A549 (cell line): Measurements from ENCODE around the gene RALGDS. TPM values are rescaled to one million over a fixed set of nuclear protein-coding genes. Genes with fewer than 3 reads are reported as not detected.

Experiments
- ATAC-seq, 2 experiments: fragments of 200-7000 bp in 1 of 2; fragments of >200 bp in 1 of 2; cut with Nextera tagmentation in 1 of 2; cut with Tn5 transposase in 1 of 2; 3 replicates each; pipeline versions ENCODE4 v1.8.0 to v1.9.1; 2018 to 2020; ENCODE audit warnings: mild to moderate bottlenecking in 1 of 2, moderate library complexity in 1 of 2
- CTCF ChIA-PET: fragments of 300-600 bp; sonication (Branson Sonifier 250); formaldehyde crosslinking; extraction: SDS; loops from one replicate; lab custom pipeline; 2021; ENCODE audit warnings: antibody characterized with exemption, inconsistent platforms; lab: Yijun Ruan, JAX
- POLR2A ChIA-PET: fragments of 350-600 bp; formaldehyde crosslinking; extraction: SDS; loops from one replicate; lab custom pipeline; 2021; ENCODE audit warnings: antibody characterized with exemption, inconsistent platforms; lab: Yijun Ruan, JAX
- DNase-seq, 2 experiments: peaks; one replicate each; pipeline versions ENCODE4 v3.0.0 to v3.0.0-alpha.2; 2011 to 2016; ENCODE audit warnings: low read depth in 1 of 2, low spot score in 1 of 2
- FAIRE-seq: peaks from 2 replicates; lab custom pipeline; 2011; peaks lifted over from hg19 to GRCh38; lab: Jason Lieb, UNC
- H3K27ac ChIP-seq, 2 experiments: fragments of >200 bp; sonication (Bioruptor Twin); formaldehyde crosslinking; 3 replicates each; pipeline ENCODE4 v1.5.1; 2016 to 2017
- H3K4me1 ChIP-seq: fragments of >200 bp; sonication (Bioruptor Twin); formaldehyde crosslinking; 3 replicates; pipeline ENCODE4 v1.6.1; 2016
- H3K4me2 ChIP-seq: fragments of >200 bp; sonication (Bioruptor Twin); formaldehyde crosslinking; 3 replicates; pipeline ENCODE4 v1.6.1; 2016
- H3K4me3 ChIP-seq: fragments of >200 bp; sonication (Bioruptor Twin); formaldehyde crosslinking; 3 replicates; pipeline ENCODE4 v1.5.1; 2016
- H3K9me3 ChIP-seq: fragments of >200 bp; sonication (Bioruptor Twin); formaldehyde crosslinking; 3 replicates; pipeline ENCODE4 v1.6.1; 2016
- CEBPB ChIP-seq, 2 experiments: fragments of >200 bp in 1 of 2; sonication (Bioruptor Twin) in 1 of 2; formaldehyde crosslinking in 1 of 2; IDR thresholded peaks; 2 replicates each; pipeline ENCODE4 v1.6.1; 2012 to 2016
- CHD2 ChIP-seq: fragments of 150-350 bp; IDR thresholded peaks from 2 replicates; pipeline ENCODE4 v1.6.1; 2014; ENCODE audit warnings: low read length; ENCODE audit not compliant: partially characterized antibody
- CHD4 ChIP-seq: fragments of 200-600 bp; sonication (generic); IDR thresholded peaks from 2 replicates; pipeline ENCODE4 v1.6.1; 2016; ENCODE audit warnings: antibody characterized with exemption, mild to moderate bottlenecking, borderline replicate concordance
- CTCF ChIP-seq: fragments of >200 bp; sonication (Bioruptor Twin); formaldehyde crosslinking; IDR thresholded peaks from 3 replicates; pipeline ENCODE4 v1.5.1; 2016
- EHMT2 ChIP-seq: fragments of 200-600 bp; sonication (generic); IDR thresholded peaks from 2 replicates; pipeline ENCODE4 v1.6.1; 2016; ENCODE audit warnings: antibody characterized with exemption, low read depth, mild to moderate bottlenecking, moderate library complexity
- EP300 ChIP-seq, 2 experiments: fragments of >200 bp; sonication (Bioruptor Twin); formaldehyde crosslinking; IDR thresholded peaks; 2 replicates in 1 of 2; 3 replicates in 1 of 2; pipeline ENCODE4 v1.6.1; 2016 to 2017
- ESRRA ChIP-seq: fragments of 150-350 bp; IDR thresholded peaks from 2 replicates; pipeline ENCODE4 v1.6.1; 2014; ENCODE audit warnings: mild to moderate bottlenecking, low read length, borderline replicate concordance
- FOSB ChIP-seq: fragments of 250-450 bp; sonication (Bioruptor Pico); IDR thresholded peaks from 2 replicates; pipeline ENCODE4 v1.5.0; 2020; ENCODE audit warnings: mild to moderate bottlenecking, moderate library complexity
- GATA3 ChIP-seq: IDR thresholded peaks from 2 replicates; pipeline ENCODE4 v1.6.1; 2012; ENCODE audit warnings: borderline replicate concordance
- HDAC2 ChIP-seq: fragments of 200-600 bp; sonication (generic); IDR thresholded peaks from 2 replicates; pipeline ENCODE4 v1.6.1; 2016
- HMGXB4 ChIP-seq: fragments of 250-450 bp; sonication (Bioruptor Pico); IDR thresholded peaks from 2 replicates; pipeline ENCODE4 v1.5.0; 2021; ENCODE audit warnings: mild to moderate bottlenecking, moderate library complexity, borderline replicate concordance
- HOXB13 ChIP-seq: fragments of 250-450 bp; sonication (Bioruptor Pico); IDR thresholded peaks from 2 replicates; pipeline ENCODE4 v1.5.0; 2020; ENCODE audit warnings: low read depth, mild to moderate bottlenecking, moderate library complexity
- JUN ChIP-seq, 2 experiments: fragments of >200 bp; sonication (Bioruptor Twin); formaldehyde crosslinking; IDR thresholded peaks; 2 replicates in 1 of 2; 3 replicates in 1 of 2; pipeline ENCODE4 v1.6.1; 2016 to 2017
- MAX ChIP-seq: IDR thresholded peaks from 2 replicates; pipeline ENCODE4 v1.6.1; 2012
- MAZ ChIP-seq: fragments of 150-350 bp; IDR thresholded peaks from 2 replicates; pipeline ENCODE4 v1.6.1; 2014; ENCODE audit warnings: antibody characterized with exemption, low read depth, low read length, borderline replicate concordance
- NFE2L2 ChIP-seq: fragments of 150-350 bp; conservative IDR thresholded peaks from 2 replicates; pipeline ENCODE4 v1.6.1; 2014; ENCODE audit warnings: low read length
- NPAS2 ChIP-seq: fragments of 250-450 bp; sonication (Bioruptor Pico); IDR thresholded peaks from 2 replicates; pipeline ENCODE4 v1.8.0; 2022; ENCODE audit warnings: mild to moderate bottlenecking, moderate library complexity, borderline replicate concordance
- PBX3 ChIP-seq: IDR thresholded peaks from 2 replicates; pipeline ENCODE4 v1.6.1; 2012
- RAD21 ChIP-seq, 2 experiments: fragments of >200 bp in 1 of 2; sonication (Bioruptor Twin) in 1 of 2; formaldehyde crosslinking in 1 of 2; IDR thresholded peaks in 1 of 2; conservative IDR thresholded peaks in 1 of 2; 2 replicates in 1 of 2; 3 replicates in 1 of 2; pipeline ENCODE4 v1.6.1; 2012 to 2018; ENCODE audit warnings: inconsistent platforms in 1 of 2
- RFX5 ChIP-seq: fragments of 450-650 bp; IDR thresholded peaks from 2 replicates; pipeline ENCODE4 v1.7.1; 2014; ENCODE audit warnings: antibody characterized with exemption, mild to moderate bottlenecking, moderate library complexity
- SMC3 ChIP-seq: fragments of >200 bp; sonication (Bioruptor Twin); formaldehyde crosslinking; IDR thresholded peaks from 3 replicates; pipeline ENCODE4 v1.6.1; 2018; ENCODE audit warnings: inconsistent platforms
- TP53 ChIP-seq: fragments of 250-450 bp; sonication (Bioruptor Pico); IDR thresholded peaks from 2 replicates; pipeline ENCODE4 v1.5.0; 2021; ENCODE audit warnings: mild to moderate bottlenecking, moderate library complexity
- USF2 ChIP-seq: fragments of 450-650 bp; IDR thresholded peaks from 2 replicates; pipeline ENCODE4 v1.6.1; 2014; ENCODE audit warnings: antibody characterized with exemption
- ZC3H11A ChIP-seq: fragments of 450-650 bp; IDR thresholded peaks from 2 replicates; pipeline ENCODE4 v1.6.1; 2014; ENCODE audit warnings: antibody characterized with exemption, mild to moderate bottlenecking
- WGBS: methylation state at CpG from one replicate; pipeline ENCODE4 v1.1.6; 2017; ENCODE audit errors: missing lambda C conversion rate; 5-methylcytosine and 5-hydroxymethylcytosine counted together
- polyA plus RNA-seq, 4 experiments: library from polyadenylated mRNA; depleted of rRNA in 3 of 4; stranded (reverse); fragments of >200 nt; fragmentation: RNase III in 1 of 4; extraction: RNeasy Plus Mini Kit Qiagen cat#74134 plus additional on column Dnase treatment in 1 of 4; gene quantifications; 2 replicates in 3 of 4; 3 replicates in 1 of 4; pipeline ENCODE4 v1.2.3, GENCODE V29; 2011 to 2017
- TF ChIP-seq, protein P1 (sequence below): fragments of >200 bp; sonication (Bioruptor Twin); formaldehyde crosslinking; IDR thresholded peaks from 2 replicates; pipeline ENCODE4 v1.6.1; 2016
- TF ChIP-seq, protein P2 (sequence below): fragments of 250-450 bp; sonication (Bioruptor Pico); IDR thresholded peaks from 2 replicates; pipeline ENCODE4 v1.5.0; 2020; ENCODE audit warnings: low read depth, mild to moderate bottlenecking, moderate library complexity

Gene RALGDS
- polyA plus RNA-seq, 2 of the 4 experiments (the other 2 are of a cell fraction) = 8.9 to 12.1 TPM

- FAIRE-seq = no peak
- peak; percentile 83 to 94 for DNase-seq
- peak; percentile 81 to 84 for ATAC-seq
- Histone ChIP-seq H3K4me2 (no peak overlapping the region), H3K4me1 (peaks cover 21% of the 10 kb centered on the region), H3K9me3 (no peaks in the 10 kb centered on the region), H3K4me3 (no peak overlapping the region), H3K27ac (no peak overlapping the region)
- TF ChIP-seq PBX3 = no peak
- no peak for TF ChIP-seq EHMT2
- peak; percentile 75 for TF ChIP-seq USF2
- no peak for TF ChIP-seq EP300 (IDR thresholded peaks at IDR 0.05)
- TF ChIP-seq HOXB13 = no peak
- TF ChIP-seq CEBPB (IDR thresholded peaks at IDR 0.05) = peak; percentile 39 to 86; a peak in 3 of 4 replicates
- peak in 1 of 2 experiments; percentile 33; a peak in 1 of 5 replicates for TF ChIP-seq RAD21 (conservative IDR thresholded peaks at IDR 0.05 in 1 of 2, IDR thresholded peaks at IDR 0.05 in 1 of 2)
- TF ChIP-seq GATA3 = no peak
- no peak for TF ChIP-seq HDAC2
- 0 out of 3 replicates have a peak, but pooled peaks have one; percentile 12 for TF ChIP-seq SMC3
- peak; percentile 47 for TF ChIP-seq CTCF
- no peak for TF ChIP-seq JUN (IDR thresholded peaks at IDR 0.05)
- TF ChIP-seq ESRRA = peak; percentile 26; the same call in 1 of the 2 replicates
- no peak for TF ChIP-seq HMGXB4 (CRISPR knock-in tag)
- TF ChIP-seq, protein P1, sequence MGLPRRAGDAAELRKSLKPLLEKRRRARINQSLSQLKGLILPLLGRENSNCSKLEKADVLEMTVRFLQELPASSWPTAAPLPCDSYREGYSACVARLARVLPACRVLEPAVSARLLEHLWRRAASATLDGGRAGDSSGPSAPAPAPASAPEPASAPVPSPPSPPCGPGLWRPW = no peak
- TF ChIP-seq MAX = peak; percentile 26; the same call in 1 of the 2 replicates
- no peak for TF ChIP-seq NPAS2 (CRISPR knock-in tag)
- TF ChIP-seq CHD4 = no peak
- ChIA-PET POLR2A (no interaction called here), CTCF (interaction anchor here (0.6 to 39.2 kb wide), 11 partner anchors 8 to 465 kb away, joined by 3 to 1284 read pairs (median 5); partner anchors contain the start of gene RALGDS)
- 38% methylated on average over 9 of the region's 9 CpGs for WGBS
Observed at GRCh38 chr9:133160742-133161546, 39.9 kb upstream of the RALGDS start.

- WGBS = 93% methylated on average over 3 of the region's 3 CpGs
- no peaks in the 10 kb centered on the region for H3K4me1 ChIP-seq
- ATAC-seq (no peak), FAIRE-seq (no peak), DNase-seq (no peak)
- POLR2A ChIA-PET = interaction anchor here (1.1 kb wide), 1 partner anchor 9 kb away, joined by 7 read pairs; no protein-coding TSS in a partner anchor
- H3K27ac ChIP-seq = no peak overlapping the region
- H3K4me2 ChIP-seq = no peak overlapping the region
- H3K4me3 ChIP-seq = no peak overlapping the region
- CTCF ChIA-PET = interaction anchor here (1.0 to 39.2 kb wide), 8 partner anchors 8 to 50 kb away, joined by 3 to 1284 read pairs (median 6); partner anchors contain the start of gene RALGDS
- no peaks in the 10 kb centered on the region for H3K9me3 ChIP-seq
- no peak for TF ChIP-seq TP53
- TF ChIP-seq NFE2L2 = no peak
- TF ChIP-seq JUN (IDR thresholded peaks at IDR 0.05) = no peak
- TF ChIP-seq CHD2 = no peak
- TF ChIP-seq MAZ = no peak
- no peak for TF ChIP-seq NPAS2 (CRISPR knock-in tag)
- no peak for TF ChIP-seq FOSB (CRISPR knock-in tag)
- no peak for TF ChIP-seq PBX3
- no peak for TF ChIP-seq HOXB13
- TF ChIP-seq, protein P2, sequence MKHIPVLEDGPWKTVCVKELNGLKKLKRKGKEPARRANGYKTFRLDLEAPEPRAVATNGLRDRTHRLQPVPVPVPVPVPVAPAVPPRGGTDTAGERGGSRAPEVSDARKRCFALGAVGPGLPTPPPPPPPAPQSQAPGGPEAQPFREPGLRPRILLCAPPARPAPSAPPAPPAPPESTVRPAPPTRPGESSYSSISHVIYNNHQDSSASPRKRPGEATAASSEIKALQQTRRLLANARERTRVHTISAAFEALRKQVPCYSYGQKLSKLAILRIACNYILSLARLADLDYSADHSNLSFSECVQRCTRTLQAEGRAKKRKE (CRISPR knock-in tag) = no peak
- TF ChIP-seq CEBPB (IDR thresholded peaks at IDR 0.05) = no peak
- no peak for TF ChIP-seq ZC3H11A
- no peak for TF ChIP-seq RFX5
Observed at GRCh38 chr9:133158695-133159094, 37.7 kb upstream of the RALGDS start.
